Activated CD4-positive, alpha-beta memory T cell treated with anti-CD3 and anti-CD28 coated beads for 36 hours (primary cell): Measurements from ENCODE around the gene ORC4. TPM values are rescaled to one million over a fixed set of nuclear protein-coding genes. Genes with fewer than 3 reads are reported as not detected.

Experiments
- CTCF ChIA-PET: fragments of 350-600 bp; sonication (Branson Sonifier 250); formaldehyde crosslinking; loops from one replicate; lab custom pipeline; 2021; ENCODE audit warnings: antibody characterized with exemption, inconsistent platforms; lab: Charles Lee
- POLR2A ChIA-PET: fragments of 350-600 bp; sonication (Branson Sonifier 250); formaldehyde crosslinking; loops from one replicate; lab custom pipeline; 2021; ENCODE audit warnings: antibody characterized with exemption; lab: Charles Lee
- DNase-seq: peaks from one replicate; pipeline ENCODE4 v3.0.0-alpha.2; 2020
- H3K27ac Mint-ChIP-seq: one replicate; pipeline ENCODE4 v1.8.0; 2021; ENCODE audit warnings: mixed read lengths
- H3K27me3 Mint-ChIP-seq: one replicate; pipeline ENCODE4 v1.8.0; 2021; ENCODE audit warnings: mixed read lengths
- H3K36me3 Mint-ChIP-seq: one replicate; pipeline ENCODE4 v1.8.0; 2021; ENCODE audit warnings: mixed read lengths
- H3K4me1 Mint-ChIP-seq: one replicate; pipeline ENCODE4 v1.8.0; 2021; ENCODE audit warnings: low read depth, mixed read lengths
- H3K4me3 Mint-ChIP-seq: one replicate; pipeline ENCODE4 v1.8.0; 2021; ENCODE audit warnings: mild to moderate bottlenecking, mixed read lengths
- H3K9me3 Mint-ChIP-seq: one replicate; pipeline ENCODE4 v1.8.0; 2021; ENCODE audit warnings: mixed read lengths
- intact Hi-C: fragments of 100-400 bp; cut with micrococcal nuclease; formaldehyde crosslinking; loops from one replicate; pipeline ENCODE4 v1.15.1; 2023
- total RNA-seq, 2 experiments: library from RNA; stranded (reverse); gene quantifications; one replicate each; pipeline ENCODE4 v1.2.3, GENCODE V29; 2021

ORC4 gene
- total RNA-seq, result 10 to 100 TPM; 34.1 to 34.9 TPM

DNA sequence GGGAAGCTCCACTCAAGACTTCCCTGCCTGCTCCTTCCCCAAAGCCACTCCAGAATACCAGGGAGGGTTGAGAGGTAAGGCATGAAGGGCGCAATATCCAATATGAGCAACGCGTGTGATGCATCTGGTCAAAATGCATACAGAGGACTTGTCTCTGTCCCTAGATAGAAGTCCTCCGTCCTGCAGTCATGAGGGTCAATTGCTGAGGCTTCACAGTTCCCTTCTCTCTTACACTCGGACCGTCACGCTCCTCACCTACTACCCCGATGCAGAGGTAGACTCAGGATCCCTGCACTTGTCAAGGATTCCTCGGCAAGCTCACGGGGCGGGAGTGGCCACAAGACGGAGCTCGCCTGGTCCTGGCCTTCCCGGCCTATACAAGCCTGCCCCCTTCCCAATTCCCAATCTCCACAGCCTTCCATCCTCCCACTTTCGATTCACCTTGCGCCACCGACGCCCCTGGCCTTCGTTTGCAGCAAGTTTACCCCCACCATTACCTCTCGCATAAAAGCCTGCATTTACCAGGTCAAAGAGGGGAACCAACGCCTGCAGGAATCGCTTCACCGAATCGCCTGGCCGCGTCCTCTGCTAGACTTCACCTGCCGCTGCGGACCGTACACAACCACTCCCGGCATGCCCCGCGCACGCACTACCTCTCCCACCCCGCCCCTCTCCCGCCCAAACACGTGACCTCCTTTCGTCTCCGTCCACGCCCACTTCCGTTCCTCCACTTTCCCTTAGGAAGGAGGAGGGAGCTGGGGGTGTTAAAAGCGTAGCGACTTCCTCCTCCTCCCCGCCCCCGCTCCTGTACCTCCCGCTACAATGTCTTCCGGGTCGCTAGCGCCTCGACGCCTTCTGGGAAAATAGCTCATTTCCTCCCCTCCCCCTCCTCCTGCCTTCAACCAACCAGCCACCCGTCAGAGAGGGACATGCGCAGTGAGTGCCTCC is at the start of gene ORC4:
ORC4 (minus strand) TSS at position 627 of the 948 bp plus-strand sequence. CDS start 44,779 bp downstream, outside the sequence.
- ChIA-PET POLR2A (interaction anchor here (0.6 to 1.5 kb wide), 6 partner anchors 10 to 623 kb away, joined by 3 to 5 read pairs (median 3); no protein-coding TSS in a partner anchor), CTCF (interaction anchor here (0.9 to 1.7 kb wide), 4 partner anchors 20 to 623 kb away, joined by 3 to 5 read pairs (median 3); no protein-coding TSS in a partner anchor)
- intact Hi-C loops, result loop anchor here (1.0 to 5.0 kb wide), 11 partner anchors 20 to 1567 kb away; partner anchors contain the start of genes KIF5C and MMADHC
- Mint-ChIP-seq H3K4me1 (peaks cover 39% of the 10 kb centered on the region), H3K4me3 (peak within 1 kb of the TSS; percentile 100), H3K27ac (peak within 1 kb of the TSS; percentile 97), H3K36me3 (peaks cover 8% of the 10 kb centered on the region), H3K9me3 (no peaks in the 10 kb centered on the region), H3K27me3 (no peaks in the 10 kb centered on the region)
- DNase-seq, result peak; percentile 99

DNA sequence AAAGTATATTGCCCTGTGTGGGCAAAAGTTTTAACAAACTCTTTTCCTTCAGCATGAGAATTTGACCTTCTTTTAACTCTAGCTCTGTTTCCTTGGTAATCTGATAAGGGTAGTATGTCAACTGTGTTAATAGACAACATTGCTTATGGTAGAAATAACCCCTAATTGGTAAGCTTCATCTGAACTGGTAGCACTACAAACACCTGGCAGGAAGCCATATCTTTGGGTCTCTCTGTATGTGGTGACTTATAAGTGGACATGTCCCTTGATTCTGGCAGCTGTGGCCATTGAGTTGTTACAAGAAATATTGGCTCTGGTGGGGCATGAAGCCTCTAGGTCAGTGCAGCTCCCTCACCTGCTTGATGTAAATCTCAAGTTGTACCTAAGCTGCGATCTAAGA is 47.3 kb upstream of the ORC4 start:
- Mint-ChIP-seq H3K4me1 (no peaks in the 10 kb centered on the region), H3K4me3 (no peak overlapping the region), H3K27me3 (no peaks in the 10 kb centered on the region), H3K9me3 (no peaks in the 10 kb centered on the region), H3K27ac (no peak overlapping the region), H3K36me3 (peaks cover 2% of the 10 kb centered on the region)
- intact Hi-C loops, result no loop called here
- POLR2A ChIA-PET, result no interaction called here
- CTCF ChIA-PET, result no interaction called here
- DNase-seq, result no peak

DNA sequence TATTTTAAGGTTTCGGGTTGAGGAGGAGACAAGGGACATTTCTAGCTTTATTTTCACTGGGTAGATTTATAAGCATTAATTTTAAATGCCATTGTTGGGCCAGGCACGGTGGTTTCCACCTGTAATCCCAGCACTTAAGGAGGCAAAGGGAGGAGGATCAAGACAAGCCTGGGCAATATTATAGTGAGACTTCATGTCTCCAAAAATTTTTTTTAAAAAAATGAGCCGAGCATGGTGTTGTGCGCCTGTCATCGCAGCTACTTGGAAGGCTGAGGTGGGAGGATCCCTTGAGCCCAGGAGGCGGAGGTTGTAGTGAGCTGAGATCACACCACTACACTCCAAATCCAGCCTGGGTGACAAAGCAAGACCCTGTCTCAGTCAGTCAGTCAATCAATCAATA is 45.4 kb upstream of the ORC4 start:
- no peak for DNase-seq
- CTCF ChIA-PET, result no interaction called here
- Mint-ChIP-seq H3K4me3 (no peak overlapping the region), H3K4me1 (no peaks in the 10 kb centered on the region), H3K27me3 (no peaks in the 10 kb centered on the region), H3K36me3 (peaks cover 2% of the 10 kb centered on the region), H3K27ac (no peak overlapping the region), H3K9me3 (no peaks in the 10 kb centered on the region)
- intact Hi-C loops, result no loop called here
- POLR2A ChIA-PET, result no interaction called here

DNA sequence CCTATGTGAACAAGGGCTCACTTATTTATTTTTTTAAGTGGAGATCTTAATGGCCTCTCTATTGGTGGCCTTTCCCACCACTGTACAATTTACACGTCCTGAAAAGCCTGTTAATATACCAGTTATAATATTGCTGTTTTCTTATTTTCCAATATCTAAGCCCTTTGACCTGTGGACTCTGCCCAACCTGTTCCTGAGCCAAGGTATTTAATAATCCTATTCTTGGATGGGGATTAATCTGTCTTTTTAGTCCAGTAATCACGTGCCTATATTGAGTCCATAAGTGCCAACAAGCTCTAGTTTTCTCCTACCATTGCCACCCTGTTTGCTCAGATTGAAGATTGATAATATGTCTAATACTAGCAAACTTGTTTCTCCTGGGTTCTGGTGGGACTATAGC is 43.1 kb upstream of the ORC4 start:
- no peaks in the 10 kb centered on the region for H3K27me3 Mint-ChIP-seq

DNA sequence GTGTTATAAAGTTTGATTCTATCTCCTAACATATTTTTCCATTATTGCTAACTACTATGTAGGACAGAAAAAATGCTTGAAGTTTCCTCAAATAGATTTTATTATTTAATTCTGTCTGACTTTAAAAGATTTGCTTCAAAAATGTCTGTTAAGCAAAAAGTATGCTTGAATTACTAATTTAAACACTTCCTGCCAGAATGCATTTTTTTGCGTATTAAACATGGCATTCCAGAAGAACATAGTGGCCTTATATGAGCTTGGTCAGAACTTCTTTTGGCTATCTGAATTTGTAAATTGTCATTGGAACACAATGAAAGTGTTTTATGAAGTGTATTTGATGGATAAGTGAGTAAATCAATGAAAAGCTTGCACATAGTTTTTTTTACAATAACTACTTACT is 38.1 kb upstream of the ORC4 start:
- Mint-ChIP-seq H3K36me3 (peaks cover 6% of the 10 kb centered on the region), H3K4me1 (no peaks in the 10 kb centered on the region), H3K9me3 (no peaks in the 10 kb centered on the region), H3K27me3 (no peaks in the 10 kb centered on the region), H3K4me3 (no peak overlapping the region), H3K27ac (no peak overlapping the region)
- CTCF ChIA-PET, result no interaction called here
- no peak for DNase-seq
- POLR2A ChIA-PET, result no interaction called here
- intact Hi-C loops, result no loop called here

More for the DNA sequence above, 43.1 kb upstream of the ORC4 start:
- peaks cover 4% of the 10 kb centered on the region for H3K36me3 Mint-ChIP-seq
- no peak overlapping the region for H3K27ac Mint-ChIP-seq
- CTCF ChIA-PET, result no interaction called here
- POLR2A ChIA-PET, result no interaction called here
- H3K9me3 Mint-ChIP-seq, result no peaks in the 10 kb centered on the region
- H3K4me3 Mint-ChIP-seq, result no peak overlapping the region
- intact Hi-C loops, result no loop called here
- H3K4me1 Mint-ChIP-seq, result no peaks in the 10 kb centered on the region
- DNase-seq, result no peak

DNA sequence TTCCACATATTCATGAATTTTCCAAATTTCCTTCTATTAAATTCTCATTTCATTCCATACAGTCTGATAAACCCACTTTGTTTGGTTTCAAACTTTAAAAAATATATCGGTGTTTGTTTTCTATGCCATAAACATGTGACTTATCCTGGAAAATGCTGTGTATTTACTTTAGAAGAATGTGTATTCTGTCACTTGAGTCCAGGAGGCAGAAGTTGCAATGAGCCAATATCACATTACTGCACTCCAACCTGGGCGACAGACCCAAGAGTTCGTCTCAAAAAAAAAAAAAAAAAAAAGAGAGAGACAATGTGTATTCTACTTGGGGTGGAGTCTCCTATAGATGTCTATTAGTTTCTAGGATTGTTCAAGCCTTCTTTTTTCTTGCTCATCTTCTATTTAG is 32.1 kb upstream of the ORC4 start:
- Mint-ChIP-seq H3K27me3 (no peaks in the 10 kb centered on the region), H3K9me3 (peaks cover 2% of the 10 kb centered on the region), H3K36me3 (peaks cover 5% of the 10 kb centered on the region), H3K4me1 (peaks cover 18% of the 10 kb centered on the region), H3K4me3 (no peak overlapping the region), H3K27ac (no peak overlapping the region)
- intact Hi-C loops, result no loop called here
- ChIA-PET POLR2A (no interaction called here), CTCF (no interaction called here)
- DNase-seq, result no peak

DNA sequence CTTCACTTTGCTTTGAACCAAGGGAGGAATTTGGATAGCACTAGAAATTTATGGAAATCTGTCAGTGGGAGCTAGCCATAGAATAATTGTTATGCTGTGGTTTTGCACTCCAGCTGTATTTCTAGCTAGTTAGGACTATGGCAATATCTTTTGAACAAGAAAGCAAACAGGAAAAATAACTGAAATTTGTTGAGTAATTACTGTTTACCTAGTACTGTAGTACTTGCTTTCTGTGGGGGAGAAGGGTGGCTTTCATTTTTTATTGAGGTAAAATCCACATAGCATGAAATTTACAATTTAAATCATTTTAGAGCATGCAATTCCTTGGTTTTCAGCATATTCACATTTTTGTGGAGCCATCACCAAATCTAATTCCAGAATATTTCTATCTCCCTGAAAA is 28.7 kb upstream of the ORC4 start:
- peaks cover 32% of the 10 kb centered on the region for H3K4me1 Mint-ChIP-seq
- intact Hi-C loops, result loop anchor here (1.0 kb wide), 1 partner anchor 29 kb away; the partner anchor contains the start of gene ORC4
- POLR2A ChIA-PET, result no interaction called here
- DNase-seq, result no peak
- peaks cover 2% of the 10 kb centered on the region for H3K9me3 Mint-ChIP-seq
- peaks cover 3% of the 10 kb centered on the region for H3K36me3 Mint-ChIP-seq
- no peak overlapping the region for H3K4me3 Mint-ChIP-seq
- no peaks in the 10 kb centered on the region for H3K27me3 Mint-ChIP-seq
- CTCF ChIA-PET, result no interaction called here
- no peak overlapping the region for H3K27ac Mint-ChIP-seq

DNA sequence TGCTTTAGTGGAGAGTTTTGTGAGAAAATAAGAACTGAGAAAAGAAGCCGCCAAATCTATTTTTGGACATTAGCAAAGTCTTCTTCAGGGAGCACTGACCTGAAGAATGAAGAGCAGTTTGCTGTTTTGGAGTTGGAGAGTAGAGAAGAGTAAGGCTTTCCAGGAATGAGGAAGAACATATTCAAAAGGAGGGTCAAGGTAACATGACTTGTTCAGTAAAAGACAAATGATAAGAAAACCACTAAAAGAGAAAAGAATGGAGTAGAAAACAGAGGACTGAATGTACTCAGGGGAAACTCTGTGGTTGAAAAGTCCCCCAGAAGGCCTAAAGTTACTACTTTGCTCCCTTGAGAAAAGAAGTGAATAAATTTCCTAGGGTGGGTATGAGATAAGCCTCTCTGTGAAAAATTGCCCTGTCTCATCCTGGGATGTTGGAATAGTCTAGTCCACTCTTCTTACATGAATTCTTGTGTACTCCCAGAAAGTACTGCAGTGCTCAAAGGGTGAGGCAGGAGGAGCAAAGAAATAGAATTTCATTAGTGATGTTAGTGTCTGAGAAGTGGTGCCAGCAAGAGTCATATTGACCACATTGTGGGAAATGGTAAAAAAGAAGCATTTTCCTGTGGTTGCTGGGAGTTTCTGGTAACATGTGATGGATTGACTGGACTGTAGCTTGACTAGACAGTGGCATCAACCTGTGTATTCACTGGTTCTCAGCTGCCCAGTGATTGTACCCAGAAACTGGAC is 28.1 kb upstream of the ORC4 start:
- DNase-seq, result no peak
- intact Hi-C loops, result loop anchor here (1.0 kb wide), 1 partner anchor 28 kb away; the partner anchor contains the start of gene ORC4
- Mint-ChIP-seq H3K27me3 (no peaks in the 10 kb centered on the region), H3K36me3 (peaks cover 3% of the 10 kb centered on the region), H3K4me1 (peaks cover 32% of the 10 kb centered on the region), H3K27ac (no peak overlapping the region), H3K4me3 (no peak overlapping the region), H3K9me3 (peaks cover 2% of the 10 kb centered on the region)
- ChIA-PET POLR2A (no interaction called here), CTCF (no interaction called here)

DNA sequence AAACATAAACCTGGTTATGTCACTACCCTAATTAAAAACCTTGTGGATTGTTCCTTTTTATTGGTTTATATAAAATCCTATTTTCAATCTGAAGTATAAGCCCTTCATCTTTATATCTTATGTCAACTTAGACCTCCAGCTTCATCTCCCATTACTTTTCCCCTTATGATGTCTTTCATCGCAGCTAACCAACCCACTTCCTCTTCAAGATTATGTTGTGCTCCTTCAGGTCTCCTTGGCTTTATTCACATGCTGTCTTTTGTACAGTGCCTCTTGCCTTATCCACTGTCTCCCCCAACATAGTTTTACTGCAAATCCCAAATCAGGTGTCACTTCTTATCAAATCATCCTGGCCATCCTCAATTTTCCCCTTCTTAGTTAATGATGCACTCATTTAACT is 26.3 kb upstream of the ORC4 start:
- peaks cover 30% of the 10 kb centered on the region for H3K4me1 Mint-ChIP-seq
- H3K36me3 Mint-ChIP-seq, result no peaks in the 10 kb centered on the region
- H3K27ac Mint-ChIP-seq, result no peak overlapping the region
- H3K4me3 Mint-ChIP-seq, result no peak overlapping the region
- CTCF ChIA-PET, result interaction anchor here (0.6 kb wide), 1 partner anchor 63 kb away, joined by 3 read pairs; no protein-coding TSS in a partner anchor
- H3K9me3 Mint-ChIP-seq, result no peaks in the 10 kb centered on the region
- H3K27me3 Mint-ChIP-seq, result no peaks in the 10 kb centered on the region
- intact Hi-C loops, result no loop called here
- no peak for DNase-seq
- POLR2A ChIA-PET, result no interaction called here

DNA sequence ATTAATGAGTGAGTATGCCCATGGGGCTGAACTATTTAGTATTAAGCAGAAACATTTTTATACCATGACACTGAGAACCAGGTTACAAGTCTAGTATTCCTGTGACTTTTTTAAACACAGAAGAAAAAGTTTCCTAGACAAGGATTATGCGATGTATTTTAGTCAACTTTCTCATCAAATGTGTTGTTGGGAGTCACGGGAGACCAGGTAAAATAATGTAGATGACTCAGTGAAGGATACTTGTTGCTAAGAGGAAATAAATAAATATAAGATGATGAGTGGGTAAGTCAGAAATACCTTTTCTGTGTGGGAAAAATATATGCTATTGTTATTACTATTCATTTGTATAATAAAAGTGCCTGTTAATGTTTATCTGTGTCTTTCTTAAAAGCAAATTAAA is 23.8 kb upstream of the ORC4 start:
- ChIA-PET CTCF (no interaction called here), POLR2A (no interaction called here)
- Mint-ChIP-seq H3K27me3 (no peaks in the 10 kb centered on the region), H3K27ac (no peak overlapping the region), H3K9me3 (no peaks in the 10 kb centered on the region), H3K36me3 (peaks cover 4% of the 10 kb centered on the region), H3K4me1 (peaks cover 22% of the 10 kb centered on the region), H3K4me3 (no peak overlapping the region)
- intact Hi-C loops, result no loop called here
- no peak for DNase-seq

DNA sequence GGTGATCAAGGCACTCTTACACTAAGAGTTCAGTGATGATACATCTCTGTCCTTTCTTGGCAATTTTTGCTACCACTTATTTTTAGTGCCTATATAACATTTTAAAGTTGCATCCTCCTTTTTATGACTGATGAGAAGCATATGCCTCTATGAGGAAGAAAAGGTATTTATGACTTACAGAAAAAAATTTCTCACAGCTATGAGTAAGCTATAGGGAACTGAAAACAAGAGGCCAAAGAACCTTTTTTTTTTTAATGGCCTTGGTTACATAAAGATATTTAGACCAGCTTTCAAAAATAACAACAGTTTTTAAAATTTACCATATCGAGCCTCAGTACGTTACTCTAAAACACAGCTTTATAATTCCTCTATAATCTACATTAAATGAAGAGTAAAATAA is 21.7 kb upstream of the ORC4 start:
- H3K4me3 Mint-ChIP-seq, result no peak overlapping the region
- H3K36me3 Mint-ChIP-seq, result peaks cover 4% of the 10 kb centered on the region
- intact Hi-C loops, result no loop called here
- no peaks in the 10 kb centered on the region for H3K9me3 Mint-ChIP-seq
- CTCF ChIA-PET, result interaction anchor here (0.8 kb wide), 1 partner anchor 13 kb away, joined by 3 read pairs; no protein-coding TSS in a partner anchor
- no peak for DNase-seq
- peaks cover 10% of the 10 kb centered on the region for H3K4me1 Mint-ChIP-seq
- H3K27me3 Mint-ChIP-seq, result no peaks in the 10 kb centered on the region
- POLR2A ChIA-PET, result no interaction called here
- H3K27ac Mint-ChIP-seq, result no peak overlapping the region

DNA sequence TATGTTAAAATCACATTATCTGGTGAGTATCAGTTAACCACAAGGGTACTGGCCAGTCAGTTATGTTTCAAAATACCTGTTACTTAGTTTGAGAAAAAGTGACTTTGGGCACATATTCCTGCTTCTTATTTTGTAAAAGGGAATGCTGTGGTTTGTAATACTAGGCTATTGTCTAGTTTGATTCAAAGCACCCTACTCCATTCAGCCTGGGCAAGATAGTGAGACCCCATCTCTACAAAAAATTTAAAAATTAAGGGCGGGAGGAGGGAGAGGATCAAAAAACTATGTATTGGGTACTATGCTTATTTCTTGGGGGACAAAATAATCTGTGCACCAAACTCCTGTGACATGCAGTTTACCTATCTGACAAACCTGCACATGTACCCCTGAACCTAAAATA is 19.2 kb upstream of the ORC4 start:
- intact Hi-C loops, result no loop called here
- Mint-ChIP-seq H3K36me3 (peaks cover 4% of the 10 kb centered on the region), H3K4me1 (no peaks in the 10 kb centered on the region), H3K9me3 (no peaks in the 10 kb centered on the region), H3K4me3 (no peak overlapping the region), H3K27me3 (no peaks in the 10 kb centered on the region), H3K27ac (no peak overlapping the region)
- no peak for DNase-seq
- POLR2A ChIA-PET, result no interaction called here
- CTCF ChIA-PET, result interaction anchor here (0.6 kb wide), 1 partner anchor 19 kb away, joined by 3 read pairs; the partner anchor contains the start of gene MBD5
